H1 (cell line): Measurements from ENCODE around the gene SPOP. TPM values are rescaled to one million over a fixed set of nuclear protein-coding genes. Genes with fewer than 3 reads are reported as not detected.

ENCODE experiments used
- CTCF ChIA-PET: fragments of 300-600 bp; sonication (Branson Sonifier 250); formaldehyde crosslinking; loops from one replicate; lab custom pipeline; 2021; ENCODE audit not compliant: partially characterized antibody; lab: Charles Lee
- POLR2A ChIA-PET: fragments of 300-600 bp; sonication (Branson Sonifier 250); formaldehyde crosslinking; loops from one replicate; lab custom pipeline; 2021; ENCODE audit warnings: inconsistent platforms; ENCODE audit not compliant: partially characterized antibody; lab: Charles Lee
- DNase-seq, 2 experiments: peaks; one replicate each; pipeline versions ENCODE4 v3.0.0 to v3.0.0-alpha.2; 2010 to 2022; ENCODE audit warnings: low spot score in 2 of 2, low read depth in 1 of 2, mixed read lengths in 1 of 2
- FAIRE-seq: peaks from 2 replicates; lab custom pipeline; 2011; peaks lifted over from hg19 to GRCh38; lab: Jason Lieb, UNC
- H2AFZ ChIP-seq: 2 replicates; pipeline ENCODE4 v1.8.1; 2012; ENCODE audit warnings: low read length, inconsistent platforms
- H2AK5ac ChIP-seq: 2 replicates; pipeline ENCODE4 v1.6.1; 2013; ENCODE audit warnings: low read depth, low read length
- H2BK120ac ChIP-seq: replicated peaks from 2 replicates; pipeline ENCODE3; 2013; ENCODE audit warnings: low read depth, low read length, inconsistent platforms
- H2BK12ac ChIP-seq: 2 replicates; pipeline ENCODE4 v1.6.1; 2013; ENCODE audit warnings: low read depth, low read length
- H2BK15ac ChIP-seq: 2 replicates; pipeline ENCODE4 v1.6.1; 2013; ENCODE audit warnings: low read length
- H2BK20ac ChIP-seq: 2 replicates; pipeline ENCODE4 v1.6.1; 2013; ENCODE audit warnings: low read length
- H2BK5ac ChIP-seq: 2 replicates; pipeline ENCODE4 v1.6.1; 2013; ENCODE audit warnings: low read depth, low read length
- H3K14ac ChIP-seq: 2 replicates; pipeline ENCODE4 v1.6.1; 2013; ENCODE audit warnings: inconsistent platforms; ENCODE audit not compliant: insufficient read length
- H3K18ac ChIP-seq: 2 replicates; pipeline ENCODE4 v1.6.1; 2013; ENCODE audit warnings: low read length; ENCODE audit errors: extremely low read depth
- H3K23ac ChIP-seq: 2 replicates; pipeline ENCODE4 v1.6.1; 2013; ENCODE audit warnings: inconsistent platforms; ENCODE audit not compliant: insufficient read length
- H3K23me2 ChIP-seq: 2 replicates; pipeline ENCODE4 v1.6.1; 2013; ENCODE audit warnings: low read depth, low read length
- H3K27ac ChIP-seq: 2 replicates; pipeline ENCODE4 v1.6.1; 2011; ENCODE audit warnings: low read depth, low read length, inconsistent platforms
- H3K27me3 ChIP-seq, 4 experiments: replicated peaks in 1 of 4; 1 replicate in 1 of 4; 2 replicates in 3 of 4; pipeline versions ENCODE4 v1.6.1 to v1.8.1; 2011 to 2013; ENCODE audit warnings: low read length in 3 of 4, mild to moderate bottlenecking in 3 of 4, inconsistent platforms in 2 of 4, mixed read lengths in 2 of 4, moderate library complexity in 1 of 4; ENCODE audit not compliant: control insufficient read depth in 3 of 4, insufficient read depth in 3 of 4; ENCODE audit errors: extremely low read depth in 1 of 4
- H3K36me3 ChIP-seq, 4 experiments: 2 replicates each; pipeline versions ENCODE4 v1.6.1 to v1.8.1; 2011 to 2013; ENCODE audit warnings: mild to moderate bottlenecking in 4 of 4, low read length in 3 of 4, moderate library complexity in 2 of 4, control low read depth in 1 of 4, inconsistent platforms in 1 of 4; ENCODE audit not compliant: insufficient read depth in 4 of 4, control insufficient read depth in 2 of 4
- H3K4ac ChIP-seq: replicated peaks from 2 replicates; pipeline ENCODE3; 2013; ENCODE audit warnings: low read length, low read depth, mixed read lengths, inconsistent platforms; ENCODE audit not compliant: insufficient read length
- H3K4me1 ChIP-seq, 4 experiments: replicated peaks in 1 of 4; 1 replicate in 1 of 4; 2 replicates in 3 of 4; pipeline versions ENCODE4 v1.6.1 to v1.8.1; 2011 to 2013; ENCODE audit warnings: low read length in 3 of 4, inconsistent platforms in 2 of 4, mixed read lengths in 1 of 4; ENCODE audit not compliant: insufficient read depth in 4 of 4, control insufficient read depth in 3 of 4
- H3K4me2 ChIP-seq, 2 experiments: 2 replicates each; pipeline versions ENCODE4 v1.6.1 to v1.8.1; 2011 to 2013; ENCODE audit warnings: low read depth in 2 of 2, low read length in 2 of 2, control low read depth in 1 of 2, inconsistent platforms in 1 of 2, mild to moderate bottlenecking in 1 of 2; ENCODE audit not compliant: insufficient read depth in 1 of 2
- H3K4me3 ChIP-seq, 4 experiments: fragments of 200-600, 300-600 bp in 1 of 4; sonication (generic), shearing (Covaris generic), sonication (Bioruptor Twin) in 1 of 4; 2 replicates each; pipeline versions ENCODE4 v1.5.1 to v1.8.1; 2011 to 2016; ENCODE audit warnings: low read length in 4 of 4, low read depth in 3 of 4, control low read depth in 2 of 4, inconsistent platforms in 2 of 4, mild to moderate bottlenecking in 2 of 4, mixed read lengths in 1 of 4, moderate library complexity in 1 of 4; ENCODE audit not compliant: insufficient read depth in 2 of 4; ENCODE audit errors: extremely low read depth in 1 of 4
- H3K56ac ChIP-seq: replicated peaks from 2 replicates; pipeline ENCODE3; 2013; ENCODE audit warnings: low read depth, mild to moderate bottlenecking, mixed read lengths, low read length, inconsistent platforms; ENCODE audit not compliant: insufficient read length
- H3K79me1 ChIP-seq: 2 replicates; pipeline ENCODE4 v1.6.1; 2013; ENCODE audit warnings: low read depth, low read length, control low read depth
- H3K79me2 ChIP-seq, 2 experiments: 2 replicates each; pipeline versions ENCODE4 v1.6.1 to v1.8.1; 2012 to 2013; ENCODE audit warnings: low read length in 2 of 2, mild to moderate bottlenecking in 2 of 2, inconsistent platforms in 1 of 2; ENCODE audit not compliant: insufficient read depth in 2 of 2, control insufficient read depth in 1 of 2
- H3K9ac ChIP-seq, 4 experiments: replicated peaks in 1 of 4; 1 replicate in 1 of 4; 2 replicates in 3 of 4; pipeline versions ENCODE4 v1.6.1 to v1.8.1; 2011 to 2013; ENCODE audit warnings: low read depth in 3 of 4, low read length in 3 of 4, control low read depth in 2 of 4, mild to moderate bottlenecking in 2 of 4, moderate library complexity in 2 of 4, inconsistent platforms in 1 of 4; ENCODE audit errors: extremely low read depth in 1 of 4
- H3K9me3 ChIP-seq, 2 experiments: 2 replicates each; pipeline versions ENCODE4 v1.6.1 to v1.8.1; 2012 to 2013; ENCODE audit warnings: mild to moderate bottlenecking in 2 of 2, moderate library complexity in 2 of 2, control low read depth in 1 of 2, inconsistent platforms in 1 of 2, low read depth in 1 of 2, low read length in 1 of 2, mixed read lengths in 1 of 2; ENCODE audit not compliant: insufficient read depth in 2 of 2
- H4K20me1 ChIP-seq, 2 experiments: replicated peaks in 1 of 2; 2 replicates each; pipeline versions ENCODE3 to v1.8.1; 2011 to 2013; ENCODE audit warnings: inconsistent platforms in 2 of 2, low read length in 2 of 2, mild to moderate bottlenecking in 1 of 2; ENCODE audit not compliant: insufficient read depth in 2 of 2, control insufficient read depth in 1 of 2
- H4K5ac ChIP-seq: 2 replicates; pipeline ENCODE4 v1.6.1; 2013; ENCODE audit warnings: low read length, low read depth, mixed read lengths, inconsistent platforms; ENCODE audit not compliant: insufficient read length
- H4K8ac ChIP-seq: 2 replicates; pipeline ENCODE4 v1.8.0; 2013; ENCODE audit warnings: mild to moderate bottlenecking, moderate library complexity, low read length, inconsistent platforms; ENCODE audit not compliant: insufficient read depth; ENCODE audit errors: extremely low read depth
- H4K91ac ChIP-seq: replicated peaks from 2 replicates; pipeline ENCODE3; 2013; ENCODE audit warnings: low read length, mixed read lengths, inconsistent platforms; ENCODE audit not compliant: insufficient read length
- BACH1 ChIP-seq: IDR thresholded peaks from 2 replicates; pipeline ENCODE4 v1.6.1; 2012; ENCODE audit warnings: low read length, improper control_type of control experiment
- BRCA1 ChIP-seq: IDR thresholded peaks from 2 replicates; pipeline ENCODE4 v1.6.1; 2012; ENCODE audit warnings: low read depth, low read length, improper control_type of control experiment
- KDM4A ChIP-seq: IDR thresholded peaks from one replicate; pipeline ENCODE4 v1.7.1; 2012; ENCODE audit warnings: low read depth, mild to moderate bottlenecking, moderate library complexity, low read length, inconsistent platforms; ENCODE audit not compliant: severe bottlenecking
- RXRA ChIP-seq: IDR thresholded peaks from 2 replicates; pipeline ENCODE4 v1.6.1; 2011; ENCODE audit warnings: low read depth, mild to moderate bottlenecking, low read length, moderate library complexity; ENCODE audit not compliant: insufficient read depth
- SAP30 ChIP-seq: fragments of 300-600 bp; sonication (generic); IDR thresholded peaks from 2 replicates; pipeline ENCODE4 v1.7.1; 2012; ENCODE audit warnings: low read length, moderate library complexity, mild to moderate bottlenecking, inconsistent platforms; ENCODE audit not compliant: insufficient read depth, insufficient replicate concordance
- SP1 ChIP-seq: IDR thresholded peaks from 2 replicates; pipeline ENCODE4 v1.6.1; 2011; ENCODE audit warnings: low read depth, low read length
- TAF1 ChIP-seq: IDR thresholded peaks from 2 replicates; pipeline ENCODE4 v1.6.1; 2011; ENCODE audit warnings: mild to moderate bottlenecking, low read depth, low read length
- WGBS, 2 experiments: shearing (Covaris generic) in 1 of 2; methylation state at CpG; one replicate each; pipeline versions ENCODE4 v1.1.6 to v1.1.7; 2013 to 2015; ENCODE audit warnings: low lambda C conversion rate in 2 of 2, mixed read lengths in 2 of 2, inconsistent platforms in 1 of 2, low coverage in 1 of 2, missing lambda C conversion rate in 1 of 2; ENCODE audit not compliant: insufficient replicate concordance in 2 of 2, insufficient coverage in 1 of 2, insufficient read length in 1 of 2; ENCODE audit errors: extremely low coverage in 1 of 2, missing lambda C conversion rate in 1 of 2; 5-methylcytosine and 5-hydroxymethylcytosine counted together
- polyA plus RNA-seq, 7 experiments: library from polyadenylated mRNA; depleted of rRNA in 3 of 7; stranded (reverse) in 5 of 7; unstranded in 2 of 7; fragments of >200 nt in 5 of 7; fragments of 200-250 nt in 2 of 7; gene quantifications; 1 replicate in 5 of 7; 2 replicates in 1 of 7; 4 replicates in 1 of 7; pipeline versions ENCODE4 v1.2.1 to v1.2.3, GENCODE V29; 2011 to 2013; ENCODE audit warnings: missing spikeins in 2 of 7, mixed read lengths in 2 of 7
- total RNA-seq: library from RNA; stranded (reverse); fragmentation: NEBNext Ultra II Directional; extraction: Animal tissue kit (Norgen Biotek cat#: 25700); gene quantifications from 2 replicates; pipeline ENCODE4 v1.2.1, GENCODE V29; 2021

SPOP gene
- total and polyA plus RNA-seq, 2 of the 8 experiments (the other 6 are each of a cell fraction or from before 2014, with no cell fraction given) = 13.3 to 25.6 TPM

- H3K79me1 ChIP-seq = no peaks in the 10 kb centered on the region
- H2AK5ac ChIP-seq = no peak overlapping the region
- no peak overlapping the region for H3K23ac ChIP-seq
- peaks cover 11% of the 10 kb centered on the region for H3K23me2 ChIP-seq
- FAIRE-seq (no peak), DNase-seq (no peak)
- no peak overlapping the region for H3K27ac ChIP-seq
- peaks cover 0 to 27% (median 11%) of the 10 kb centered on the region in 4 experiments; a peak in 6 of 7 replicates for H3K4me1 ChIP-seq
- H2BK5ac ChIP-seq = no peak overlapping the region
- H4K8ac ChIP-seq = no peak overlapping the region
- H4K91ac ChIP-seq = peak overlapping the region; percentile 25
- H4K5ac ChIP-seq = no peak overlapping the region
- CTCF ChIA-PET = interaction anchor here (0.6 to 10.3 kb wide), 9 partner anchors 12 to 279 kb away, joined by 3 to 310 read pairs (median 17); partner anchors contain the start of gene SLC35B1
- H2AFZ ChIP-seq = no peak overlapping the region
- H2BK15ac ChIP-seq = no peak overlapping the region
- H3K4me2 ChIP-seq = no peak overlapping the region
- peaks cover 4 to 16% (median 10%) of the 10 kb centered on the region in 4 experiments; a peak in 6 of 7 replicates for H3K27me3 ChIP-seq
- TF ChIP-seq SP1 = no peak
- no peak for TF ChIP-seq RXRA
- no peak for TF ChIP-seq KDM4A
- TF ChIP-seq BRCA1 = no peak
- TF ChIP-seq TAF1 = no peak
- no peak for TF ChIP-seq SAP30
- no peak for TF ChIP-seq BACH1
- H3K56ac ChIP-seq = no peak overlapping the region
- no peak overlapping the region for H3K18ac ChIP-seq
- no peak overlapping the region for H3K4me3 ChIP-seq
- H3K9ac ChIP-seq = no peak overlapping the region
- no peak overlapping the region for H2BK20ac ChIP-seq
- no peaks in the 10 kb centered on the region for H3K9me3 ChIP-seq
- no peaks in the 10 kb centered on the region for H3K36me3 ChIP-seq
- WGBS, 2 experiments = 87% methylated on average over 6 of the region's 6 CpGs; no CpG with 5 or more reads in 1 of the 2 experiments
- H2BK120ac ChIP-seq = no peak overlapping the region
- peaks cover 0 to under 1% of the 10 kb centered on the region in 2 experiments for H4K20me1 ChIP-seq
- H3K4ac ChIP-seq = no peak overlapping the region
- no peak overlapping the region for H3K14ac ChIP-seq
- no peaks in the 10 kb centered on the region for H3K79me2 ChIP-seq
- POLR2A ChIA-PET = interaction anchor here (0.5 kb wide), 1 partner anchor 265 kb away, joined by 3 read pairs; no protein-coding TSS in a partner anchor
- no peak overlapping the region for H2BK12ac ChIP-seq
Observed at GRCh38 chr17:49572806-49573420, 105.0 kb downstream of the SPOP start.
